ENCODE measurements around the gene TBX2.

- TF ChIP-seq PBX3 (IDR thresholded peaks at IDR 0.05; ENCODE audit: insufficient replicate concordance, low read depth, low read length) (no peak), ZBTB11 (CRISPR knock-in tag; IDR thresholded peaks at IDR 0.05) (no peak), ELK1 (IDR thresholded peaks at IDR 0.05; ENCODE audit: low read depth, low read length) (no peak), BRCA1 (IDR thresholded peaks at IDR 0.05; ENCODE audit: low read depth, low read length) (no peak), FOXM1 (IDR thresholded peaks at IDR 0.05; ENCODE audit: low read depth, low read length) (no peak), SMC3 (IDR thresholded peaks at IDR 0.05; ENCODE audit: borderline replicate concordance, low read length) (no peak), TAF1 (IDR thresholded peaks at IDR 0.05; ENCODE audit: borderline replicate concordance, low read depth, low read length) (no peak), BMI1 (IDR thresholded peaks at IDR 0.05; ENCODE audit: borderline replicate concordance) (no peak), MTA3 (IDR thresholded peaks at IDR 0.05; ENCODE audit: borderline replicate concordance, low read length) (no peak)
Measured at GRCh38 chr17:61458000-61458399, 58.4 kb downstream of the TBX2 start.
